Myocyte (in vitro differentiated cells): Measurements from ENCODE around the gene WDR20. TPM values are rescaled to one million over a fixed set of nuclear protein-coding genes. Genes with fewer than 3 reads are reported as not detected.

Experiments
- DNase-seq: peaks from one replicate; pipeline ENCODE4 v3.0.0-alpha.2; 2012; ENCODE audit warnings: low read depth
- total RNA-seq: library from RNA; depleted of rRNA; stranded (reverse); fragments of >200 nt; gene quantifications from 2 replicates; pipeline ENCODE4 v1.2.3, GENCODE V29; 2014

The WDR20 gene
- total RNA-seq, 1 donor from 2014 or later = 24.3 TPM

- DNase-seq = no peak
Observed at GRCh38 chr14:102215576-102216250, 76.0 kb downstream of the WDR20 start.

DNA sequence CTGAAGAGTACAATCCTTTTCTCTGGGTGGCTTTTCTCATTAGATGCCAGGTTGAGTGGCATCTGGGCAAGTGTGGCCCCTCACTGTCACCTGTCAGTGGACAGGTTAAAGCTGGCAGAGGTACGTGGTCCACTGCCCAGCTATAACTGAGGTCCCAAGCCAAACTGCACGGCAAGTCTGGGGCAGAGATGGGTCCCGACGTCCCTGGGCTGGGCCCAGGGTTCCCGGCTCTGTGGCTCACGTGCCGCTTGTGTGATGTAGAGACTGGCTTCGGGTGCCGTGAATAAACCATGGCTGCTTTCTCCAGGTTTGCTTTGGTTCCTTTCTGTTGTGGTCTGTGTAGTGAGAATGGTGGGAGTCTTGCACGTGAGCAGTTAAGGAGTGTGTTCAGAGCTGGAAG lies 77.7 kb downstream of the WDR20 start:
- no peak for DNase-seq

DNA sequence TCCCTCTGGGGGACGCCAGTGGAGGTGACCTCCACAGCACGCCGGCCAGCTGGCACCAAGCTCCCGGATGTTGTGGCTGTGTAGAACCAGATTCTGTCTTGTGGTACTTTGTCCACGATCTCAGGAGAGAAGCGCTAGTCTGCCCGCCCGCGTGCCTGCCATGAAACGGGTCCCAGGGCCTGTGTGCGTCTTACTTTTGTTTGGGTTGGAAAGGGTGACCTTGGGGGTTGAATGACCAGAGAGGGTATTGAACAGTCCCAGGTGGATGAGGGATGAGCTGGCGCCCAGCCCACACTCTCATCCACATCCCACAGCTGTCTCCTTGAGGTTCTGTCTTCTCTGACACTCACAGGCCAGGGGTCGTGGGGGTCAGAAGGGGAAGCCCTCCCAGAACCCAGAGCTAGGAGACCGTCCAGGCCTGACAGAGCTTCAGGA lies 78.3 kb downstream of the WDR20 start:
- peak; percentile 26 for DNase-seq

GRCh38 chr14:102218688-102219087 lies 79.0 kb downstream of the WDR20 start:
- DNase-seq = peak; percentile 82

- DNase-seq = peak; percentile 16
Observed at GRCh38 chr14:102219316-102219715, 79.6 kb downstream of the WDR20 start.

DNA sequence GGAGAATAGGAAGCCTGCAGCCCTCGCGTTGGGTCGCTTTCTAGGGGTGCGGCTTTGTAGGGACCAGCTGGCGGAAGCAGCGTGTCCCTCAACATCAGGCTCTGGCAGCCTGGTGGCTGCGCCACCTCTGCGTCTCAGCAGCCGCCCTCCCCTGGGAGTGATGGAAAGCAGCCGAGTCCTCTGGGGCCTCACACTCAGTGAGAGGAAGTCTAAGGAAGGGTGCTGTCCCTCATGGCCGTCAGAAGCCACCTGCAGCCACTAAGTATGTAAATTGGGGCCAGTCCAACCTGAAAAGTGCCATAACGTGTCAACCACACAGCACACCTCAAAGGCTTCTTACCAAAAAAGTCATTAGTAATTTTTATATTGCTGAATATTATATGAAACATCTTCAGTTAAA lies 80.3 kb downstream of the WDR20 start:
- DNase-seq = no peak

- DNase-seq = no peak
Observed at GRCh38 chr14:102221026-102221425, 81.3 kb downstream of the WDR20 start.

- no peak for DNase-seq
Observed at GRCh38 chr14:102222009-102222575, 82.4 kb downstream of the WDR20 start.

DNA sequence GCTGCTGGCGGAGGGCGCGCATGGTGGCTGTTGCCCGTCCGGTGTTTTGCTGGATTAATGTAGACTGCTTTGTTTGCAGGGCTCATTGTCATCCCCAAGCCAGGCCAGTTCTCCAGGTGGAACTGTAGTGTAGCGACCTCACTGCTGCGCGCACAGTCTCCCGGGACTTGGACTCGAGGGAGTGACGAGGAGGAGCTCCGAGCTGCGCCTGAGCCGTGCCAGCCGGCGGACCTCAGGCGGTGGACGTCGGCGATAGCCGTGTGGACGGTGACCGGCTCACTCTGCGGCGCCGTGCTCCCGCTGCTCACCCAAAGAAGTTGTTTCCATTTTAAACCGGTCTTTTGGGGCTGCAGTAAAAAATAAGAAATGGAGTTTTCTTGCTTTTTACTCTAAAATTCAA lies 83.1 kb downstream of the WDR20 start:
- DNase-seq = no peak

- peak; percentile 92 for DNase-seq
Observed at GRCh38 chr14:102223682-102224081, 84.0 kb downstream of the WDR20 start.

DNA sequence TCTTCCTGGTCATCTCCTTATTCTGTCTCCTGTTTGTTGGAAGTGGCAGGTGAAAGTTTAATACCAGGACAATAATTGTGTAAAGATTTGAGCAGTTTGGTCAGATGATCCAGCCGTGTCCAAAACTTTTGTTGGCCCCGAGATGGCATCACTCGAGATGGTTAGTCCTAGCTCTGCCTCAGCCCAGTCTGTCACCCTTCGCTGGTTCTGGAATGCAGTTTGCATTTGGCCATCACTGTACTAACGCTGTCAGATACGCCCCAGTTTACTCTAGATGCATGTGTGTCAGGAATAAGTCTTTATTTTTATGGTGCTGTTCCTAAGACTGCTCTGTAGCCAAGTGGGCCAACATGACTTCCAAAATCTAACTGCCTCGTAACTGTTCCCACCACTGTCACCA lies 85.7 kb downstream of the WDR20 start:
- no peak for DNase-seq

GRCh38 chr14:102225936-102226335 lies 86.2 kb downstream of the WDR20 start:
- no peak for DNase-seq

- peak; percentile 43 for DNase-seq
Observed at GRCh38 chr14:102226356-102227125, 86.8 kb downstream of the WDR20 start.

GRCh38 chr14:102227184-102227964 lies 87.7 kb downstream of the WDR20 start:
- no peak for DNase-seq

DNA sequence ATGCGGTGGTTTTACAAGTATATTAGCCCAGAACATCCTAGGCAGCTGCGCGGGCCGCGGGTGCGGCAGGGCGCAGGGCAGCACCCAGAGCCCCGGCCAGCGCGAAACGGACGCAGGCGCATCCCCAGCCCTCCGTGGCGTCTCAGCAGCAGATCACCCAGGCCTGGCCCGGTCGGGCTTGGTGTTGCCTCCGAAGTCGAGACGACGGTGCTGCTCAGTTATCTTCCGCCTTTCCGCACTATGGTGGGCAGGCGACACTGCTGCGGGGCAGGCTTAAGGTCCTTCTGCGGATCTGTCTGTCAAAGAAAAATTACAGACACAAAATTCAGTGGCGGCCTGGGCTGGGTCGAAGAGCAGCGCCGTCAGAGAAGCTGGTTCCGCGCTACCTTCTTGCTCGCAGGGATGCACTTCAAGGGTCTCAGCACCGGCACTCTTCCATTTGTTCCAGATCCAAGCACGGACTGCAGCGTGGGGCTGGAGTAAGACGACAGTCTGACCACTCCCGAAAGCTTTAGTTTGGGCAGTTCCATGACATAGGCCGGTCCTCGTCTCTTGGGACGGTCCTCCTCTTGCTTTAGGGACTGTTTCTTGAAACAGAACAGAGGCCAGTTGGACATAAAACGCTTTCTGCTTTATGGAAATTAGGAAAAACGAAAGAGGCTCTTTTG lies 89.5 kb downstream of the WDR20 start:
- DNase-seq = no peak

GRCh38 chr14:102229739-102230092 lies 90.0 kb downstream of the WDR20 start:
- DNase-seq = no peak

DNA sequence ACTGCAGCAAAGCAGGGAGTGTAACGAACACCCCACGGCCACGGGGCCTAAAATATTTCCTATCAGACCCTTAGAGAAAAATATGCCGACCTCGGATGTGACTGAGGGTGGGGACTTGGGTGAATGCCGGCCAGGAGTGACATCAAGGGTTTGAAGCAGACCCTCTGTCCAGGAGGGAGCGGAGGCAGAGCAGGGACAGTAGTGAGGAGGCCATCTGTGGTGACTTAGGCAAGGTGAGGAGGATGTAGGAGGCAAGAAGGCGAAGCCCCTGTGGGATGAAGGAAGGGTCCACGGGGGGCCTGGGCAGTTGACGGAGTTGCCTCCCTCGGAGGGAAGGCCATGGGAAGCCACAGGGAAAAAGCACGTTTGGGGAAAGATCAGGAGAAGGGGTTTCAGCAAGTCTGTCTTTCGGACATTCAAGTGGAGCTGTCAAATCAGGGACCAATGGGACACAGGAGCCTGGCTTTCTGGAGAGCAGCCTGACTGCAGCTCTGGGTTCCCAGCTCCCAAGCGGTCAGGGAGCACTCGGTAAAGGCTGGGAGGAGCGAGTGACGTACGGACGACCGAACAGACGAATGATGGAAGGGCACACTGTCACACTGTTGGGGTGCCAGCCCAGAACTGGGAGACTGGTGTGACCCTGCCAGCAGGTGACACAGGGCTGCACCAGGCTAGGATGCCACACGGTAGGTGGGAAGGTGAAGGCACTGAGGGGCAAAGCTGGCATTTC lies 90.9 kb downstream of the WDR20 start:
- DNase-seq = no peak

DNA sequence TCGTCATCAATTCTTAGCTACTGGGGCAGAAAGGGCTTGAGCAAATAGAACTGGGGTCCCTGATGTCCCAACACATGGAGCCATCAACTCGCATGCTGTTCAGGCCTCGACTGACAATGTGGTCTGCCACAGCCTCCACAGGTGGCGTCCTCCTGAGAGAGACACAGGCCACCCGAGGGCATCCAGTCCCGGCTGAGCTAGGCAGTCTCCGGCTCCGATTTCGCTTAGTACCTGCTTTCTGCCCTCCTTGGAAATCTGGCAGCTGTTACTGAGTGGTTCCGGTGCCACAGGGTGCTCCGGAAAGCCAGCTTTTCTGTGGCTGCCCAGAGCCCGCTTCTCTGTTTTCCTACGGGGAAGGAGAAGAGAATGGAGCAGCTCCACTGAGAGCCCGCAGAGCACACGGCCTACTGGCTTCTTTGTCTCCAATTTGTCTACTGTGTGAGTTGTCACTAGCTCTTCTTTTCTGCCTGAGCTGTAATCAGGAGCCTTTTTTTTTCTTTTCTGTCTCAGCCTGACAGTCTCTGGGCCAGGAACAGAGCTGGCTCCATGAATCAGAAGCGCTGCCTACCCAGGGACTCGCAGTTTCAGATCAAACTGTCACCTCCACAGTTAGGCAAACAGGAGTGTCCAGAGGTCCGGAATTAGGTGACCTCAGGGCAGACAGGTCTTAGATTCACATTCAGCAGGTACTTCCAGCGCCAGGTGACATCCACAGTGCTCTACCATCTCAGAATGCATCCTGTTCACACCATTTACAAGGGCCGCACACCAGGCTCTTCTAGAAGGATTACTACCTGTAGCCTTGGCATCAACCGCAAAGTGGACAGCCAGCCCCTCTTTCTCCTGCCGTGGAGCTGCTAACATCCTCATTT lies 92.0 kb downstream of the WDR20 start:
- DNase-seq = peak; percentile 82

- no peak for DNase-seq
Observed at GRCh38 chr14:102232348-102232625, 92.6 kb downstream of the WDR20 start.

DNA sequence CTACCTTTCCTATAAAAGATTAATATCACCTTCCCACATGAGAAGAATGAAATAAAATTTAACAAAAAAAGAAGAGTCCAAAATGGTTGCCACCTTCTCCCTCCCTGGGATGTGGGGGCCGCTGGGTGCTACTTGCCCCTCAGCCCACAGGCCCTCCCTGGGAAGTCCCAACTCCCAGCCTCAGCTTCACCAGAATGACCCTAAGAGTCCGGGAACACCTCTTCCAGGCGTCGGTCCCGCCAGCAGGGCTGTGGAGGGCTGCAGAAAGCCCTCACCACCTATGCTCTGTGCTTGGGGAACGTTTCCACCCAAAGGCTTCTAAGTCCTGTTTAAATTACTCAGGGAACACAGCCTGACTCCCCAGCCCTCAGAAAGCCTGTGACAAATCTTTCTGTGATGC lies 93.4 kb downstream of the WDR20 start:
- DNase-seq = no peak
